Fibroblast of skin of right biceps (primary cell): ENCODE measurements around the gene SLC6A16.

ENCODE experiments used
- DNase-seq: peaks from one replicate; pipeline ENCODE4 v3.0.0-alpha.2; 2013

SLC6A16 gene

GRCh38 chr19:49264258-49264657 lies 60.7 kb downstream of the SLC6A16 start:
- no peak for DNase-seq

GRCh38 chr19:49261602-49262001 lies 63.4 kb downstream of the SLC6A16 start:
- no peak for DNase-seq

- no peak for DNase-seq
Observed at GRCh38 chr19:49256691-49257090, 68.3 kb downstream of the SLC6A16 start.

- DNase-seq, result no peak
Observed at GRCh38 chr19:49255674-49256073, 69.3 kb downstream of the SLC6A16 start.

GRCh38 chr19:49249933-49250332 lies 75.1 kb downstream of the SLC6A16 start:
- no peak for DNase-seq

GRCh38 chr19:49247676-49248075 lies 77.3 kb downstream of the SLC6A16 start:
- no peak for DNase-seq

GRCh38 chr19:49244256-49244655 lies 80.7 kb downstream of the SLC6A16 start:
- DNase-seq, result no peak

GRCh38 chr19:49243726-49244125 lies 81.3 kb downstream of the SLC6A16 start:
- no peak for DNase-seq

- DNase-seq, result no peak
Observed at GRCh38 chr19:49243129-49243528, 81.9 kb downstream of the SLC6A16 start.

GRCh38 chr19:49241769-49242168 lies 83.2 kb downstream of the SLC6A16 start:
- DNase-seq, result no peak
